Activated CD4-positive, alpha-beta T cell treated with anti-CD3 and anti-CD28 coated beads, Interleukin-2, amount 10 ng/mL, durations not matched to agents 7 days and 5 days (primary cell): ENCODE results near the gene ING4. TPM values are rescaled to one million over a fixed set of nuclear protein-coding genes. Genes with fewer than 3 reads are reported as not detected.

ENCODE experiments used
- total RNA-seq, 2 experiments: library from RNA; stranded (reverse); gene quantifications; one replicate each; pipeline ENCODE4 v1.2.3, GENCODE V29; 2021

ING4 gene
- total RNA-seq, 2 experiments from 2014 or later, result 33.7 to 40.2 TPM

Other genes with a start within 250 kb of the ING4 start
- gene CD27, start 218.2 kb downstream of the ING4 start, total RNA-seq, result 100 to 1,000 TPM; 115 to 134 TPM
- 10 to 100 TPM; 45.8 to 47.9 TPM for gene TAPBPL, start 211.1 kb downstream of the ING4 start, total RNA-seq
- 10 to 100 TPM; 61.4 to 73.4 TPM for gene VAMP1, start 192.4 kb downstream of the ING4 start, total RNA-seq
- gene MRPL51, start 169.9 kb downstream of the ING4 start, total RNA-seq, result 100 to 1,000 TPM; 212 to 241 TPM
- 100 to 1,000 TPM; 191 to 202 TPM for gene NCAPD2, start 169.0 kb downstream of the ING4 start, total RNA-seq
- 1,000 to 10,000 TPM; 4,459 to 4,958 TPM for gene GAPDH, start 128.6 kb downstream of the ING4 start, total RNA-seq
- gene IFFO1, start 107.1 kb downstream of the ING4 start, total RNA-seq, result 10 to 100 TPM; 28.3 to 30.4 TPM
- 10 to 100 TPM; 74.1 to 76.4 TPM for gene NOP2, start 94.8 kb downstream of the ING4 start, total RNA-seq
- gene CHD4, start 55.7 kb downstream of the ING4 start, total RNA-seq, result 100 to 1,000 TPM; 262 to 263 TPM
- 1 to 10 TPM; 6.2 to 6.6 TPM for gene LPAR5, start 27.2 kb downstream of the ING4 start, total RNA-seq
- gene ACRBP, start 15.7 kb downstream of the ING4 start, total RNA-seq, result 1 to 10 TPM; 1.6 to 2.6 TPM
- 10 to 100 TPM; 90.9 to 95.4 TPM for gene ZNF384, start 26.3 kb upstream of the ING4 start, total RNA-seq
- not detected for gene PIANP, start 37.7 kb upstream of the ING4 start, total RNA-seq
- gene COPS7A, start 60.9 kb upstream of the ING4 start, total RNA-seq, result 10 to 100 TPM; 29.5 to 36.8 TPM
- 10 to 100 TPM; 90.7 to 95.4 TPM for gene MLF2, start 90.0 kb upstream of the ING4 start, total RNA-seq
- 10 to 100 TPM; 16.4 to 25.6 TPM for gene PTMS, start 103.2 kb upstream of the ING4 start, total RNA-seq
- gene LAG3, start 109.4 kb upstream of the ING4 start, total RNA-seq, result 10 to 100 TPM; 12.0 to 13.1 TPM
- 100 to 1,000 TPM; 219 to 227 TPM for gene CD4, start 126.4 kb upstream of the ING4 start, total RNA-seq
- gene GPR162, start 158.7 kb upstream of the ING4 start, total RNA-seq, result under 1 TPM; 0.25 to 0.29 TPM
- gene P3H3, start 165.3 kb upstream of the ING4 start, total RNA-seq, result under 1 TPM in 1 of 2 experiments, not detected in 1; 0.40 TPM
- not detected for gene GNB3, start 177.8 kb upstream of the ING4 start, total RNA-seq
- 100 to 1,000 TPM; 118 to 122 TPM for gene CDCA3, start 188.2 kb upstream of the ING4 start, total RNA-seq
- gene USP5, start 189.0 kb upstream of the ING4 start, total RNA-seq, result 100 to 1,000 TPM; 119 to 131 TPM
- gene TPI1, start 204.4 kb upstream of the ING4 start, total RNA-seq, result 1,000 to 10,000 TPM in 1 of 2 experiments, 100 to 1,000 TPM in 1; 918 to 1,035 TPM
- 10 to 100 TPM; 15.4 to 17.3 TPM for gene SPSB2, start 210.2 kb upstream of the ING4 start, total RNA-seq
- gene LRRC23, start 241.7 kb upstream of the ING4 start, total RNA-seq, result 1 to 10 TPM; 4.4 to 5.2 TPM